Measurements from ENCODE around the gene SSH2.
A peak's percentile ranks its signal among the peaks of the same experiment; 100 is the strongest.

The SSH2 gene

GRCh38 chr17:29711588-29712385 lies 218.2 kb downstream of the SSH2 start:
- Mint-ChIP-seq H3K36me3 (peaks cover 44% of the 10 kb centered on the region), H3K27ac (no peak overlapping the region), H3K4me1 (peaks cover 46% of the 10 kb centered on the region), H3K9me3 (no peaks in the 10 kb centered on the region), H3K4me3 (no peak overlapping the region), H3K27me3 (no peaks in the 10 kb centered on the region)
- DNase-seq: no peak
- CTCF ChIA-PET: interaction anchor here (0.7 to 1.6 kb wide), 3 partner anchors 11 to 73 kb away, joined by 3 to 4 read pairs (median 4); no protein-coding TSS in a partner anchor

GRCh38 chr17:29710891-29711418 lies 219.1 kb downstream of the SSH2 start:
- CTCF ChIA-PET: interaction anchor here (0.7 to 1.6 kb wide), 3 partner anchors 11 to 72 kb away, joined by 3 to 4 read pairs (median 4); no protein-coding TSS in a partner anchor
- Mint-ChIP-seq H3K4me3 (no peak overlapping the region), H3K27me3 (no peaks in the 10 kb centered on the region), H3K4me1 (peaks cover 47% of the 10 kb centered on the region), H3K36me3 (peaks cover 36% of the 10 kb centered on the region), H3K9me3 (no peaks in the 10 kb centered on the region), H3K27ac (no peak overlapping the region)
- no peak for DNase-seq

- CTCF ChIA-PET: interaction anchor here (1.5 kb wide), 1 partner anchor 12 kb away, joined by 4 read pairs; no protein-coding TSS in a partner anchor
- no peak for DNase-seq
- Mint-ChIP-seq H3K27me3 (no peaks in the 10 kb centered on the region), H3K9me3 (no peaks in the 10 kb centered on the region), H3K4me1 (peaks cover 46% of the 10 kb centered on the region), H3K4me3 (no peak overlapping the region), H3K27ac (no peak overlapping the region), H3K36me3 (peaks cover 32% of the 10 kb centered on the region)
Observed at GRCh38 chr17:29710520-29710884, 219.5 kb downstream of the SSH2 start.

GRCh38 chr17:29709866-29710519 lies 220.0 kb downstream of the SSH2 start:
- Mint-ChIP-seq H3K36me3 (peaks cover 34% of the 10 kb centered on the region), H3K4me3 (no peak overlapping the region), H3K4me1 (peaks cover 50% of the 10 kb centered on the region), H3K27ac (no peak overlapping the region), H3K27me3 (no peaks in the 10 kb centered on the region), H3K9me3 (no peaks in the 10 kb centered on the region)
- DNase-seq: no peak
- CTCF ChIA-PET: no interaction called here

- peak overlapping the region; percentile 82 for H3K4me3 Mint-ChIP-seq
- peaks cover 40% of the 10 kb centered on the region for H3K36me3 Mint-ChIP-seq
- peak overlapping the region; percentile 100 for H3K27ac Mint-ChIP-seq
- no peak for DNase-seq
- H3K4me1 Mint-ChIP-seq: peaks cover 52% of the 10 kb centered on the region
- no peaks in the 10 kb centered on the region for H3K9me3 Mint-ChIP-seq
- no peaks in the 10 kb centered on the region for H3K27me3 Mint-ChIP-seq
- CTCF ChIA-PET: interaction anchor here (1.7 kb wide), 1 partner anchor 15 kb away, joined by 5 read pairs; no protein-coding TSS in a partner anchor
Observed at GRCh38 chr17:29707212-29707571, 222.8 kb downstream of the SSH2 start.

- H3K4me3 Mint-ChIP-seq: peak overlapping the region; percentile 82
- peaks cover 29% of the 10 kb centered on the region for H3K36me3 Mint-ChIP-seq
- H3K27ac Mint-ChIP-seq: peak overlapping the region; percentile 100
- no peaks in the 10 kb centered on the region for H3K27me3 Mint-ChIP-seq
- H3K9me3 Mint-ChIP-seq: no peaks in the 10 kb centered on the region
- peaks cover 48% of the 10 kb centered on the region for H3K4me1 Mint-ChIP-seq
- no peak for DNase-seq
- CTCF ChIA-PET: interaction anchor here (1.1 to 1.9 kb wide), 6 partner anchors 17 to 89 kb away, joined by 4 to 9 read pairs (median 5); no protein-coding TSS in a partner anchor
Observed at GRCh38 chr17:29706045-29706431, 224.0 kb downstream of the SSH2 start.

- no peaks in the 10 kb centered on the region for H3K9me3 Mint-ChIP-seq
- peak overlapping the region; percentile 100 for H3K27ac Mint-ChIP-seq
- peaks cover 25% of the 10 kb centered on the region for H3K36me3 Mint-ChIP-seq
- H3K27me3 Mint-ChIP-seq: no peaks in the 10 kb centered on the region
- CTCF ChIA-PET: interaction anchor here (1.1 to 1.9 kb wide), 5 partner anchors 17 to 88 kb away, joined by 4 to 9 read pairs (median 5); no protein-coding TSS in a partner anchor
- peak overlapping the region; percentile 29 for H3K4me3 Mint-ChIP-seq
- peaks cover 48% of the 10 kb centered on the region for H3K4me1 Mint-ChIP-seq
- no peak for DNase-seq
Observed at GRCh38 chr17:29705386-29705785, 224.6 kb downstream of the SSH2 start.

GRCh38 chr17:29699283-29699682 lies 230.7 kb downstream of the SSH2 start:
- Mint-ChIP-seq H3K4me3 (no peak overlapping the region), H3K4me1 (peaks cover 11% of the 10 kb centered on the region), H3K9me3 (no peaks in the 10 kb centered on the region), H3K36me3 (peaks cover 48% of the 10 kb centered on the region), H3K27me3 (no peaks in the 10 kb centered on the region), H3K27ac (no peak overlapping the region)
- no peak for DNase-seq
- CTCF ChIA-PET: interaction anchor here (1.3 to 2.0 kb wide), 3 partner anchors 16 to 82 kb away, joined by 4 to 8 read pairs (median 6); no protein-coding TSS in a partner anchor

- Mint-ChIP-seq H3K36me3 (peaks cover 49% of the 10 kb centered on the region), H3K9me3 (no peaks in the 10 kb centered on the region), H3K27ac (no peak overlapping the region), H3K27me3 (no peaks in the 10 kb centered on the region), H3K4me1 (peaks cover 7% of the 10 kb centered on the region), H3K4me3 (no peak overlapping the region)
- CTCF ChIA-PET: interaction anchor here (1.2 to 2.0 kb wide), 4 partner anchors 17 to 82 kb away, joined by 3 to 8 read pairs (median 5); no protein-coding TSS in a partner anchor
- no peak for DNase-seq
Observed at GRCh38 chr17:29698837-29699236, 231.2 kb downstream of the SSH2 start.

GRCh38 chr17:29698019-29698777 lies 231.8 kb downstream of the SSH2 start:
- H3K27me3 Mint-ChIP-seq: no peaks in the 10 kb centered on the region
- CTCF ChIA-PET: interaction anchor here (1.2 to 2.0 kb wide), 3 partner anchors 35 to 81 kb away, joined by 3 to 8 read pairs (median 6); no protein-coding TSS in a partner anchor
- no peak for DNase-seq
- no peak overlapping the region for H3K4me3 Mint-ChIP-seq
- peaks cover 7% of the 10 kb centered on the region for H3K4me1 Mint-ChIP-seq
- peaks cover 51% of the 10 kb centered on the region for H3K36me3 Mint-ChIP-seq
- H3K9me3 Mint-ChIP-seq: no peaks in the 10 kb centered on the region
- no peak overlapping the region for H3K27ac Mint-ChIP-seq

- peaks cover 5% of the 10 kb centered on the region for H3K4me1 Mint-ChIP-seq
- H3K36me3 Mint-ChIP-seq: peaks cover 44% of the 10 kb centered on the region
- no peak overlapping the region for H3K27ac Mint-ChIP-seq
- CTCF ChIA-PET: no interaction called here
- H3K4me3 Mint-ChIP-seq: no peak overlapping the region
- H3K27me3 Mint-ChIP-seq: no peaks in the 10 kb centered on the region
- no peaks in the 10 kb centered on the region for H3K9me3 Mint-ChIP-seq
- DNase-seq: no peak
Observed at GRCh38 chr17:29697371-29697770, 232.7 kb downstream of the SSH2 start.

GRCh38 chr17:29694918-29695563 lies 235.0 kb downstream of the SSH2 start:
- Mint-ChIP-seq H3K9me3 (no peaks in the 10 kb centered on the region), H3K27ac (no peak overlapping the region), H3K36me3 (peaks cover 41% of the 10 kb centered on the region), H3K4me1 (peaks cover 13% of the 10 kb centered on the region), H3K4me3 (no peak overlapping the region), H3K27me3 (no peaks in the 10 kb centered on the region)
- no peak for DNase-seq
- CTCF ChIA-PET: no interaction called here

- H3K27me3 Mint-ChIP-seq: no peaks in the 10 kb centered on the region
- CTCF ChIA-PET: no interaction called here
- H3K27ac Mint-ChIP-seq: peak overlapping the region; percentile 52
- no peak overlapping the region for H3K4me3 Mint-ChIP-seq
- no peaks in the 10 kb centered on the region for H3K9me3 Mint-ChIP-seq
- H3K4me1 Mint-ChIP-seq: peaks cover 13% of the 10 kb centered on the region
- DNase-seq: no peak
- H3K36me3 Mint-ChIP-seq: peaks cover 36% of the 10 kb centered on the region
Observed at GRCh38 chr17:29693751-29694150, 236.3 kb downstream of the SSH2 start.

Data from activated naive CD4-positive, alpha-beta T cell treated with anti-CD3 and anti-CD28 coated beads, Interleukin-2, amount 10 ng/mL, durations not matched to agents 7 days and 5 days (primary cell).